SH-SY5Y (cell line): ENCODE data around the gene MYO7B.

Experiments
- GATA2 ChIP-seq: IDR thresholded peaks from 2 replicates; pipeline ENCODE4 v1.6.1; 2011; ENCODE audit warnings: mild to moderate bottlenecking, low read depth, low read length
- GATA3 ChIP-seq: IDR thresholded peaks from 2 replicates; pipeline ENCODE4 v1.6.1; 2011; ENCODE audit warnings: low read depth, mild to moderate bottlenecking, low read length, moderate library complexity

Gene MYO7B

GRCh38 chr2:127649100-127649611 is 113.7 kb downstream of the MYO7B start:
- TF ChIP-seq GATA2, result no peak
- TF ChIP-seq GATA3, result no peak

- TF ChIP-seq GATA3 (no peak), GATA2 (no peak)
These were observed 114.2 kb downstream of the MYO7B start for GRCh38 chr2:127649684-127650040.

- TF ChIP-seq GATA2, result no peak
- no peak for TF ChIP-seq GATA3
These were observed 114.7 kb downstream of the MYO7B start for GRCh38 chr2:127650041-127650784.

GRCh38 chr2:127650785-127651380 is 115.4 kb downstream of the MYO7B start:
- TF ChIP-seq GATA2 (no peak), GATA3 (no peak)

- no peak for TF ChIP-seq GATA2
- no peak for TF ChIP-seq GATA3
These were observed 115.9 kb downstream of the MYO7B start for GRCh38 chr2:127651381-127651809.

- TF ChIP-seq GATA2, result no peak
- no peak for TF ChIP-seq GATA3
These were observed 116.6 kb downstream of the MYO7B start for GRCh38 chr2:127651971-127652550.

- TF ChIP-seq GATA2 (no peak), GATA3 (no peak)
These were observed 117.4 kb downstream of the MYO7B start for GRCh38 chr2:127652786-127653357.

- TF ChIP-seq GATA2 (no peak), GATA3 (no peak)
These were observed 118.1 kb downstream of the MYO7B start for GRCh38 chr2:127653421-127654083.

GRCh38 chr2:127654084-127654837 is 118.8 kb downstream of the MYO7B start:
- TF ChIP-seq GATA2, result no peak
- TF ChIP-seq GATA3, result no peak

- TF ChIP-seq GATA2 (no peak), GATA3 (no peak)
These were observed 119.3 kb downstream of the MYO7B start for GRCh38 chr2:127654838-127655175.

- no peak for TF ChIP-seq GATA2
- no peak for TF ChIP-seq GATA3
These were observed 120.0 kb downstream of the MYO7B start for GRCh38 chr2:127655209-127656073.

- TF ChIP-seq GATA2, result no peak
- TF ChIP-seq GATA3, result no peak
These were observed 121.2 kb downstream of the MYO7B start for GRCh38 chr2:127656569-127657231.
